Prostate gland (tissue), 2 donors: Measurements from ENCODE around the gene COL4A2.

Source experiments
- POLR2AphosphoS5 ChIP-seq: sonication (generic); formaldehyde crosslinking; IDR thresholded peaks from one replicate; pipeline ENCODE4 v1.6.1; 2017; ENCODE audit warnings: antibody characterized with exemption
- TF ChIP-seq, protein P1 (sequence below), 4 experiments: fragments of 200-600 bp in 2 of 4; fragments of 450-650 bp in 2 of 4; sonication (generic) in 2 of 4; IDR thresholded peaks; 1 replicate in 3 of 4; 2 replicates in 1 of 4; pipeline ENCODE4 v1.5.1; 2016 to 2019; ENCODE audit warnings: antibody characterized with exemption in 4 of 4, mild to moderate bottlenecking in 2 of 4, moderate library complexity in 2 of 4

DNA sequence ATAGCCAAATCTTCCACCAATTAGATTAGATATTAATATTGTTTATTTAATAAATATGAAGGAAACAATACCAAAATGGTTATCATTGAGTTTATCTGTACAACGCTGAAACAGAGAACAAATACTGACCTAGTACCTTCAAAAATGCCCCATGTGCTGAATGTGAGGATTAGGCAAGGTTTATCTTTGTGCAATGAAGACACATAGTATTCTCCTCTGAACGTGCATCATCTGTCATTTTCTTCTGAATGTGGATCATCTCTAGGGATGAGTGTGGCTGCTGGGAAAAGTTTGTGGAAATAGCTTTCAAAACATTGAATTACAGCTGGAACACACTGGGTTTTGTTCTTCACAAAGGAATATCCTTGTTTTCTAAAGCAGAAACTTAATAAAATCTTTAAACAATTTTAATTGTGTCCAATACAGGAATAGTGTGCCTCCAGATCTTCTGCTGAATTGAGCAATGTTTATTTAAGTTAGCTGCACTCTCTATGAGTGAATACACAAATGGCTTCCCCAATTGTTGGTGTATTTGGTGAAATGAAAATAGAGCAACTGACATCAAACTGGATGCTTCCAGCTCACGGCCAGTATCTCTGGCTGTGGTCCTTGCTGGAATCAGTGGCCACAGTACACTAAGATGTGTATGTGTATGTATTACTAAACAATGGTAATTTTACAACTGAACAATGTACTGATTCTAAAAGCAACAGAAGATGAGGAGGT, 6.8 kb upstream of the COL4A2 start:
- TF ChIP-seq, protein P1, sequence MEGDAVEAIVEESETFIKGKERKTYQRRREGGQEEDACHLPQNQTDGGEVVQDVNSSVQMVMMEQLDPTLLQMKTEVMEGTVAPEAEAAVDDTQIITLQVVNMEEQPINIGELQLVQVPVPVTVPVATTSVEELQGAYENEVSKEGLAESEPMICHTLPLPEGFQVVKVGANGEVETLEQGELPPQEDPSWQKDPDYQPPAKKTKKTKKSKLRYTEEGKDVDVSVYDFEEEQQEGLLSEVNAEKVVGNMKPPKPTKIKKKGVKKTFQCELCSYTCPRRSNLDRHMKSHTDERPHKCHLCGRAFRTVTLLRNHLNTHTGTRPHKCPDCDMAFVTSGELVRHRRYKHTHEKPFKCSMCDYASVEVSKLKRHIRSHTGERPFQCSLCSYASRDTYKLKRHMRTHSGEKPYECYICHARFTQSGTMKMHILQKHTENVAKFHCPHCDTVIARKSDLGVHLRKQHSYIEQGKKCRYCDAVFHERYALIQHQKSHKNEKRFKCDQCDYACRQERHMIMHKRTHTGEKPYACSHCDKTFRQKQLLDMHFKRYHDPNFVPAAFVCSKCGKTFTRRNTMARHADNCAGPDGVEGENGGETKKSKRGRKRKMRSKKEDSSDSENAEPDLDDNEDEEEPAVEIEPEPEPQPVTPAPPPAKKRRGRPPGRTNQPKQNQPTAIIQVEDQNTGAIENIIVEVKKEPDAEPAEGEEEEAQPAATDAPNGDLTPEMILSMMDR (IDR thresholded peaks at IDR 0.05): no peak
- TF ChIP-seq POLR2AphosphoS5: no peak
